Dendritic cell treated with granulocyte-macrophage colony-stimulating factor and Interleukin-4, amounts not matched to agents 40 ng/mL and 50 ng/mL, for 4 days (primary cell): ENCODE measurements around the gene NAT9.

Experiments used
- H3K27ac Mint-ChIP-seq: one replicate; pipeline ENCODE4 v1.8.0; 2022; ENCODE audit warnings: mild to moderate bottlenecking, mixed read lengths
- H3K27me3 Mint-ChIP-seq: one replicate; pipeline ENCODE4 v1.8.0; 2022; ENCODE audit warnings: mild to moderate bottlenecking, mixed read lengths
- H3K36me3 Mint-ChIP-seq: one replicate; pipeline ENCODE4 v1.8.0; 2022; ENCODE audit warnings: low read depth, mixed read lengths
- H3K4me1 Mint-ChIP-seq: one replicate; pipeline ENCODE4 v1.8.0; 2022; ENCODE audit warnings: low read depth, mixed read lengths
- H3K4me3 Mint-ChIP-seq: one replicate; pipeline ENCODE4 v1.8.0; 2022; ENCODE audit warnings: mild to moderate bottlenecking, moderate library complexity, mixed read lengths
- H3K9me3 Mint-ChIP-seq: one replicate; pipeline ENCODE4 v1.8.0; 2022; ENCODE audit warnings: mixed read lengths
- intact Hi-C: fragments of 100-400 bp; cut with micrococcal nuclease; formaldehyde crosslinking; loops from one replicate; pipeline ENCODE4 v1.15.0; 2022

NAT9 gene

DNA sequence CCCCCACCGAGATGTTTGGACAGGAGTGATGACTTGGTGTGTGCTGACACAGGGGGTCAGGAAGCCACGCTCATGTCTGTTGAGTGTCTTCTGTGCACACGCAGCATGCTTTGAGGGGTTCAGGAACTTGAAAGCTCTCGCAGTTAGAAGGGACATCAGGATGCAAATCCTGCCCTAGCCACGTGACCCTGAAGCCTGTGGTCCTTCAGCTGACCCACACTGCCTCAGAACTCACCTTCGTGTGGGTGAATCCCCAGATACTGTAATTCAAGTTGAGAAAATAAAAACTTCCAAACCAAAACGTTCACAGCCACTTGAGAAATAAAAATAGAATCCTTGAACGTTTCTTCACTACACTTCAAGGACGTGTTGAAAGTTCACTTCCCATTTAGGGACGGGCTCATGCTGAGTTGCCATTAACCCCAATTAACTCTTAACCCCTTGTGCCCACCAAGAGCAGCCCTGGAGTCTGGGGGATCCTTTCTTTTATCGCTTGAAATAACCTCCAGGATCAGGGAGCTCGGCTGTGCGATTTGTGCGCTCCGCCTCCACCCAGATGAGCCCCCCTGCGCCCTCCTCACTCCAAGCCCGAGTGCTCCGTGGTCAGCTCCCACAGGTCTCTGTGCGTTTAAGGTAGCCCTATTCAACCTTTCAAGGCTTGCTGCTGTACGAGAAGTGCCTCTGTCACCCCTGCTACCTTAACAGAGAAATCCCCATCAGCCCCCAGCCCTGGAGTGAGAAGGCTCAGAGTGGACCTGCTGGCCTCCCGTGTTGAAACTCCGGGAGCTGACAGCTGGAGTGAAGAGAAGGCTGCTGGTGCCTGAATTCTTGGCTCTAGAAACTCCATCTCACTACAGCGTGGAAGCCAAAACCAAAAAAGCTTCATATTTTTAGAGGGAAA is 36.2 kb upstream of the NAT9 start:
- Mint-ChIP-seq H3K27ac (no peak overlapping the region), H3K36me3 (peaks cover 67% of the 10 kb centered on the region), H3K9me3 (no peaks in the 10 kb centered on the region), H3K4me1 (peaks cover 78% of the 10 kb centered on the region), H3K27me3 (peaks cover 17% of the 10 kb centered on the region), H3K4me3 (no peak overlapping the region)
- intact Hi-C loops: no loop called here

DNA sequence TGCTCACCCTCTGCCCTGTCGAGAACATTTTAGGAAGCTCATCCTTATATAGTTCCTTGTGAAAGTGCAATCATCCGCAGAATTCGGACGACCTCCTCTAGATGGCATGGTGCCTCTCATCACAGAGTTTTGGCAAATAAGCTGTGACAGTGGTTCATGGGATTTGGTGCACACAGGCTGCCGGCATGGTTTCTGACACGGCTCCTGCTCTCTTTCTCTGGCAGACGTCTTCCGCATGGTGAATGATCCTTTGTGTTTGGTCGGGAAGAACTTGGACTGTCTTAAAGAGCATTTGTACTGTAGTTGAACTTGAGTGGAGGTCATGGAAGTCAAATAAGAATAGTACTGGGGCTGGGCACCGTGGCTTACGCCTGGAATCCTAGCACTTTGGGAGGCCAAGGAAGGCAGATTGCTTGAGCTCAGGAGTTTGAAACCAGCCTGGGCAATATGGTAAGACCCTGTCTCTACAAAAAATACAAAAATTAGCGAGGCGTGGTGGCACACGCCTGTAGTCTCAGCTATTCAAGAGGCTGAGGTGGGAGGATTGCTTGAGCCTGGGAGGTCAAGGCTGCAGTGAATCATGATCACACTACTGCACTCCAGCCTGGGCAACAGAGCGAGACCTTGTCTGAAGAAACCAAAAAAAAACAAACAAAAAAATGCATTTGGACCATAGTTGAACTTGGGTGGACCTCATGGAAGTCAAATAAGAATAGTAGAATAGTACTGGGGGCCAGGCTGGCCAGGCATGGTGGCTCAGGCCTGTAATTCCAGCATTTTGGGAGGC is 34.7 kb upstream of the NAT9 start:
- H3K4me1 Mint-ChIP-seq: peaks cover 89% of the 10 kb centered on the region
- intact Hi-C loops: no loop called here
- H3K9me3 Mint-ChIP-seq: no peaks in the 10 kb centered on the region
- H3K27ac Mint-ChIP-seq: no peak overlapping the region
- H3K36me3 Mint-ChIP-seq: peaks cover 64% of the 10 kb centered on the region
- H3K27me3 Mint-ChIP-seq: peaks cover 23% of the 10 kb centered on the region
- H3K4me3 Mint-ChIP-seq: no peak overlapping the region

GRCh38 chr17:74808714-74809430 is 32.7 kb upstream of the NAT9 start:
- H3K27ac Mint-ChIP-seq: no peak overlapping the region
- intact Hi-C loops: no loop called here
- H3K4me1 Mint-ChIP-seq: peaks cover 75% of the 10 kb centered on the region
- H3K36me3 Mint-ChIP-seq: peaks cover 69% of the 10 kb centered on the region
- H3K27me3 Mint-ChIP-seq: peaks cover 20% of the 10 kb centered on the region
- H3K9me3 Mint-ChIP-seq: no peaks in the 10 kb centered on the region
- no peak overlapping the region for H3K4me3 Mint-ChIP-seq

DNA sequence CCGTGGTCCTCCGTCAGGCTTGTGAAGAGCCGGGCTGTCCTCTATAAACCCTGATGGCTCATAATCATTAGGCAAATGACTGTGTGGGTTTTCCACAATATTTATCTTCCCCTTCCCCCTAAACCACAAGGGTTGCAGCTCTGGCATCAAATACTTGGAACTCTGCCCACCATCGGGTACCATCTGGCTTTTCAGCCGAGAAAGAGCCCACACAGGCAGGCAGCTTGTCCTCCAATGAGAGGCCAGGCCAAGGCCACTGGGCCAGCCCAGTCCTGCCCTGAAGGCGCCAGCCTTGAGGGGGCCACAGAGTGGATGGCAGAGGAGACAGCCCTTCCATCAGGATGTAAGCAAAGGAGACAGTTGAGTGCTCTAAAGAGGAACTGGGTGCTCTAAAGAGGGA is 31.8 kb upstream of the NAT9 start:
- intact Hi-C loops: no loop called here
- H3K4me3 Mint-ChIP-seq: no peak overlapping the region
- peaks cover 15% of the 10 kb centered on the region for H3K27me3 Mint-ChIP-seq
- H3K4me1 Mint-ChIP-seq: peaks cover 65% of the 10 kb centered on the region
- H3K9me3 Mint-ChIP-seq: no peaks in the 10 kb centered on the region
- H3K36me3 Mint-ChIP-seq: peaks cover 69% of the 10 kb centered on the region
- no peak overlapping the region for H3K27ac Mint-ChIP-seq

GRCh38 chr17:74807441-74807840 is 31.3 kb upstream of the NAT9 start:
- no peak overlapping the region for H3K27ac Mint-ChIP-seq
- H3K4me3 Mint-ChIP-seq: no peak overlapping the region
- H3K9me3 Mint-ChIP-seq: no peaks in the 10 kb centered on the region
- peaks cover 15% of the 10 kb centered on the region for H3K27me3 Mint-ChIP-seq
- intact Hi-C loops: no loop called here
- peaks cover 64% of the 10 kb centered on the region for H3K36me3 Mint-ChIP-seq
- H3K4me1 Mint-ChIP-seq: peaks cover 60% of the 10 kb centered on the region

- H3K4me3 Mint-ChIP-seq: no peak overlapping the region
- H3K9me3 Mint-ChIP-seq: no peaks in the 10 kb centered on the region
- no peak overlapping the region for H3K27ac Mint-ChIP-seq
- intact Hi-C loops: no loop called here
- peaks cover 75% of the 10 kb centered on the region for H3K36me3 Mint-ChIP-seq
- peaks cover 15% of the 10 kb centered on the region for H3K27me3 Mint-ChIP-seq
- peaks cover 51% of the 10 kb centered on the region for H3K4me1 Mint-ChIP-seq
Measured at GRCh38 chr17:74806334-74806733, 30.2 kb upstream of the NAT9 start.

DNA sequence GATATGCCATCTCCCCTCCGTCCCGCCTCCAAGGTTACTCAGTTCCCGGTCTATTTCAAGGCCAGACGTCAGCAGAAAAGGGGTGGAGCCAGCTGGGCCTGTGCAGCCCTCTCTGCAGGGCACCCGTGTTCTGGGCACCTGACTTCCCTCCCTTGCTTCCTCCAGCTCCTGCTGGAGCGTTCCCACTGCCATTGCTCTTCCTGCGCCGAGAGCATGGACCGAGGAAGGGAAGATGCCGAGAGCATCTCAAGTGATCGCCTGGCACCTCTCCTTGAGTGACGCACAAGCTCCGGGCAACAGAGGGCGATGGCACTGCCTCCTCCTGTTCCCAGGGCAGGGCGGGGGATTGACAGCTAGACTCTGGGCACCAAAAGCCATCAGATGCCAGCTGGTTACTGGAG is 29.4 kb upstream of the NAT9 start:
- intact Hi-C loops: no loop called here
- H3K27me3 Mint-ChIP-seq: peaks cover 15% of the 10 kb centered on the region
- peaks cover 75% of the 10 kb centered on the region for H3K36me3 Mint-ChIP-seq
- no peak overlapping the region for H3K4me3 Mint-ChIP-seq
- H3K27ac Mint-ChIP-seq: no peak overlapping the region
- H3K9me3 Mint-ChIP-seq: no peaks in the 10 kb centered on the region
- H3K4me1 Mint-ChIP-seq: peaks cover 43% of the 10 kb centered on the region

GRCh38 chr17:74804683-74805082 is 28.5 kb upstream of the NAT9 start:
- intact Hi-C loops: no loop called here
- no peaks in the 10 kb centered on the region for H3K9me3 Mint-ChIP-seq
- no peak overlapping the region for H3K27ac Mint-ChIP-seq
- H3K36me3 Mint-ChIP-seq: peaks cover 75% of the 10 kb centered on the region
- peaks cover 34% of the 10 kb centered on the region for H3K4me1 Mint-ChIP-seq
- H3K27me3 Mint-ChIP-seq: peaks cover 11% of the 10 kb centered on the region
- no peak overlapping the region for H3K4me3 Mint-ChIP-seq

- Mint-ChIP-seq H3K36me3 (peaks cover 82% of the 10 kb centered on the region), H3K9me3 (no peaks in the 10 kb centered on the region), H3K27ac (no peak overlapping the region), H3K4me3 (no peak overlapping the region), H3K4me1 (peaks cover 27% of the 10 kb centered on the region), H3K27me3 (peaks cover 9% of the 10 kb centered on the region)
- intact Hi-C loops: no loop called here
Measured at GRCh38 chr17:74803971-74804370, 27.8 kb upstream of the NAT9 start.

DNA sequence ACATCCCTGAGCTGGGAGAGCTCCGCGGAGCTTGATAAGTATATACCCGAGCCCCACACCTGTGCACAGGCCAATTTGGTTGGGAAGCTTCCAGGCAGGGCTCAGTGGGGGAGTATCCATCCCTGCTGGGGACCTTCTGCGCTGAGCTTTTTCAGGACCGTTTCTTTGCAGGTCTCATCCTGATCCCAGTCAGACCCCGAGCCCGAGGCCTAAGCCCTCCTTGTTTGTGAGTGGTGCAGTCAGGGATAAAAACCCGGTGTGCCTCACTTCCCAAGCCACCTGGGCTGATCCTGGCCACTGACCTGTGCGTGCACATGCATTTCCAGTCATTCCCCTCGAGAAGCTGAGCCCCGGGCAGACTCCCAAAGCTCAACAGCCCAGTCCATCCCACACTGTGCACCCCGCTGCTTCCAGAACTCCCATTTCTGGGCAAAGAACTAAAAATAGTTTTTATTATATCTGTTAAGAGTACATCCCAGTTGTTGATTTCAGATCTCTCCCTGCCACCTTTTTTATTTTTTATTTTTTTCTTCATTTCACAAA is 27.3 kb upstream of the NAT9 start:
- Mint-ChIP-seq H3K36me3 (peaks cover 87% of the 10 kb centered on the region), H3K4me1 (peaks cover 22% of the 10 kb centered on the region), H3K9me3 (no peaks in the 10 kb centered on the region), H3K27ac (no peak overlapping the region), H3K4me3 (no peak overlapping the region), H3K27me3 (peaks cover 6% of the 10 kb centered on the region)
- intact Hi-C loops: no loop called here

- H3K27me3 Mint-ChIP-seq: peaks cover 5% of the 10 kb centered on the region
- no peak overlapping the region for H3K4me3 Mint-ChIP-seq
- peaks cover 92% of the 10 kb centered on the region for H3K36me3 Mint-ChIP-seq
- peaks cover 6% of the 10 kb centered on the region for H3K4me1 Mint-ChIP-seq
- intact Hi-C loops: no loop called here
- H3K27ac Mint-ChIP-seq: no peak overlapping the region
- H3K9me3 Mint-ChIP-seq: no peaks in the 10 kb centered on the region
Measured at GRCh38 chr17:74801896-74802295, 25.8 kb upstream of the NAT9 start.

- no peaks in the 10 kb centered on the region for H3K27me3 Mint-ChIP-seq
- H3K36me3 Mint-ChIP-seq: peaks cover 92% of the 10 kb centered on the region
- H3K9me3 Mint-ChIP-seq: no peaks in the 10 kb centered on the region
- H3K4me3 Mint-ChIP-seq: no peak overlapping the region
- H3K27ac Mint-ChIP-seq: no peak overlapping the region
- intact Hi-C loops: no loop called here
- no peaks in the 10 kb centered on the region for H3K4me1 Mint-ChIP-seq
Measured at GRCh38 chr17:74800531-74800930, 24.4 kb upstream of the NAT9 start.

GRCh38 chr17:74799097-74799496 is 23.0 kb upstream of the NAT9 start:
- Mint-ChIP-seq H3K4me1 (no peaks in the 10 kb centered on the region), H3K27me3 (no peaks in the 10 kb centered on the region), H3K27ac (no peak overlapping the region), H3K9me3 (no peaks in the 10 kb centered on the region), H3K36me3 (peaks cover 92% of the 10 kb centered on the region), H3K4me3 (no peak overlapping the region)
- intact Hi-C loops: no loop called here
